GM12874 (cell line): ENCODE measurements around the gene OSBPL1A.

Source experiments
- CTCF ChIP-seq: IDR thresholded peaks from 2 replicates; pipeline ENCODE4 v1.5.1; 2011; ENCODE audit warnings: low read depth, mild to moderate bottlenecking, control low read depth, low read length, moderate library complexity; ENCODE audit not compliant: insufficient read depth

Gene OSBPL1A

DNA sequence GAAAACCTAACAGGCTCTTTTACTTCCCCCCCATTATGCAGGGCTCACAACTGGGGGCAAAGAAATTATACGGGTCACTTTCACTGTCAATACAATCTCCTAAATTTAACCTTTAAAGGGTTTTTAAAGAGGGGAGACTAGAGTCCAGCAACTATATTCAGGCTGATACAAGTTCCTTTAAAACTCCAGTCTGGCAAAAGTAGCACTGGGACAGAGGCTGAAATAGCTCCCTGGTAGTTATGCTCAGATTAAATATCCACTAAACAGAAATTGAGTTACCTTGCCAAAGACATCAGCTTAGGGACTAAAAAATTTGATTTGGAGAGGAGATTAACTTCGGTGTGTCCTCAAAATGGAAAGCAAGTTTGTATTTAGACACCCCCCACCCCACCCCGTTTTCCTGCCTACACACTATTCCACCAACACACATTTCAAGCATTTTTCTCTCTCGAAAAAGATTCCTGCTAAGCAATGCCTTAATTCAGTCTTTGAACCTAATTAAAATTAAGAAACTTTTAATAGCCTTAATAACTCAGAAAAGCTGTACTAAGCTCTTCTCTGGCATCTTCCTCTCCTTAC lies 127.2 kb downstream of the OSBPL1A start:
- TF ChIP-seq CTCF = no peak

- TF ChIP-seq CTCF = no peak
Measured at GRCh38 chr18:24268784-24269550, 128.7 kb downstream of the OSBPL1A start.

DNA sequence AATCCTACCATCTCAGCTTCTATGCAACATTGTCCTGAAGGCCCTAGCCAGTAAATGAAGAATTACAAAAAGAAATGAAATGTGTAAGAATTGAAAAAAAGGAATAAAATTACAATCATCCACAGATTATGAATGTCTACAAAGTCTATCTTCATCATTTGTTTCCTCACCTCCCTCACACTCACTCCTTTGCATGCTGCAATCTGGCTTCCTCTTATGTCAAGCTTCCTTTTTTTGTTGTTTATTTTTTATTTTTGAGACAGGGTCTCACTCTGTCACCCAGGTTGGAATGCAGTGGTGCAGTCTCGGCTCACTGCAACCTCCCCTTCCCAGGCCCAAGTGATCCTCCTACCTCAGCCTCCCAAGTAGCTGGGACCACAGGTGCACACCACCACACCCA lies 129.7 kb downstream of the OSBPL1A start:
- TF ChIP-seq CTCF = no peak

DNA sequence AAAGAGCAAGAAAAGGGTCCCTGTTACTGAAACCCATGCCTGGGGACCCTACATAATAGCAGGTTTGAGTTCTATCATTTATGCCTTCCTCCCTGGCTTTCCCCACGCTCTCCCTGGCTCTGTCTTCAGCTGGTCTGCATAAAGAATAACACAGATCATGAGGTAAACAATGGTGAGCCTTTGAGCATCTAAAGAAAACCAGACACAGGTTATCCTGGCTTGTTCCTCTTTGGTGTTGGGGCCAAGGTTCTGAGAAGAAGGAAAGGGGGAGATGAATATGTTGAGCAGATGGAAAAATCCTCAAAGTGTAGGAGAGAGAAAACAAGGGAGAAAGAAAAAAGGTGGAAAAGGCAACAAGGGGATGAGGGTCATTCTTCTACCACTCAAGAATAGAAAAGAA lies 131.5 kb downstream of the OSBPL1A start:
- TF ChIP-seq CTCF = no peak

- TF ChIP-seq CTCF = no peak
Measured at GRCh38 chr18:24265502-24266064, 132.0 kb downstream of the OSBPL1A start.

DNA sequence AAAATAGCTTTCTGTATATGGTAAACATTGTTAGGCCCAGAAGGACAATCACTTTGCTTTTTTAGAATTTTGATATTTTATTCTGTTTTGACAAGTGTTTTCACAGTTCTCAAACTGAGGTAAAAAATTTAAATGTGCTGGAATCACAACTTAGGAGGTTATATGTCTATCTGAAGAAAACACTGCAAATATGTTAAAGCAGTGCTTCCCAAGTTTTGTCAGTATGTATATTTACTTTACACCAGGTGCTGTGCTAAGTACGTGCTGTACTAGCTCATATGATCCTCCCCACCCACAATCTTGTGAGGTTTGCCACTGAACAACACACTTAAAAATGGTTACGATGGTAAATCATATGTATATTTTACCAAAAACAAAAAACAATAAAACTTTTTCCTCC lies 134.6 kb downstream of the OSBPL1A start:
- TF ChIP-seq CTCF = no peak

GRCh38 chr18:24262087-24262486 lies 135.5 kb downstream of the OSBPL1A start:
- no peak for TF ChIP-seq CTCF
